RKO (cell line): ENCODE data around the gene DIAPH2.
"Not testable (repeated sequence)": the region's sequence is repeated elsewhere in the genome, so short reads cannot be mapped to it uniquely, and the experiment has no call there.

ENCODE experiments used
- DNase-seq: peaks from one replicate; pipeline ENCODE4 v3.0.0-alpha.2; 2016; ENCODE audit warnings: low spot score

Gene DIAPH2

DNA sequence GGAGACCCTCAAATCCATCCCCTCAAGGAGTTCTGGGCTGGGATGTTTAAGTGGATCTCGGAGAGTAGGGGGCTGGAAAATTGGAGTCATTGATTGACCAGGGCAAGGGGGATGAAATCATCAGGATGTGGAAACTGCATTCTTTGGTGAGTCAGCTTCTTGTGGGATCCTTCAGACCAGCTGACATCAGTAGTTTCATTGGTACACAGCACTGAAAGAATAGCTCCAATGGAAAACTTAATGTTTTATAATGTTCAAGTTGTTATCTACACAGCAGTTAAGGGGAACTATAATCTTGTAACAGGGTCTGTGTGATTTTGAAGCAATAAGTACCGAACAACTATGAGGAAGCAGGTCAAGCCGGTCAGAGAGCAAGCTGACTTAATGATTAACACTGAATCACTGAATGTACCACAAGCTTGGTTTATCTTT lies 705.1 kb downstream of the DIAPH2 start:
- DNase-seq = peak; percentile 76

DNA sequence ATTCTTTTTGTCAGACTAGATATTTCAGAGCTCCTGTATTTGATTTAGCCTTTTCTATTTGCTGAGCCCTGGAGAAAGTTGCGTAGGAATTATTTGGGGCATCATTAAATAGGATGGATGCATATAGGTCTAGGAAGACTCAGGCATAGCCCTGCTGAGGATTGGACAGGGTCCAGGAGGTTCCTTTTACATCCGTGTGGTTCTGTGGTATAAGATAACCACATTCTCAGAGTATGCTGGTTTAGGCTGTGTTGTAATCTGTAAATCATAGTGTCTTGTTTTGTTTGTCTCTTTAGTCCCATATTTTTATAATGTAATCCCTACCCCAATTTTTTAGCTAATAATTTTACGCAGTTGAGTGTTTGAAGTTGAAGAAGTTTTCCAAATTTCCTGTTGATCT lies 712.7 kb downstream of the DIAPH2 start:
- DNase-seq = no peak

DNA sequence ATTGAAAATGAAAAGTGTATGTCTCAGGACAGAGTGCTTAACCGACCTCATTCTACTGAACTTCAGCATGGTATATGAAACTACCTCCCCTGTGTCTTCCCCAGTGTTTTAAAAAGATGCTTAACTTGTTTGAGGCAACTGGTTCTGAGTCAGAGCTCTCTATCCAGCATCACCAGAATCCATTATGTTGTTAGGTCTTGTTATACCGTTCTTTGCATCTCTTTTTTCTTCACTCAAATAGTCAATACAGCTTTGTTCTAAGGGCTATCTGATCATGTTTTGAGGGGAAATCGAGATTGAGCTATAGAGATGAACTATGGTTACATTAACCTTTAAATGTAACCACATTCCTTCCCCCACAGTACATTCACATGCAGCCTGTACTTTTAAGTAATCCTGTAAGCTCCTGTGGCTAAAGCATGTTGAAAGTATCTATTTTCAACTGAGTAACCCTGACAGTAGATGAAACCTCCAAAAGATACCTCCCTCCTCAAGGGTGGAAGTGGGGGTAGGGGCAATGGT lies 713.4 kb downstream of the DIAPH2 start:
- DNase-seq = no peak

DNA sequence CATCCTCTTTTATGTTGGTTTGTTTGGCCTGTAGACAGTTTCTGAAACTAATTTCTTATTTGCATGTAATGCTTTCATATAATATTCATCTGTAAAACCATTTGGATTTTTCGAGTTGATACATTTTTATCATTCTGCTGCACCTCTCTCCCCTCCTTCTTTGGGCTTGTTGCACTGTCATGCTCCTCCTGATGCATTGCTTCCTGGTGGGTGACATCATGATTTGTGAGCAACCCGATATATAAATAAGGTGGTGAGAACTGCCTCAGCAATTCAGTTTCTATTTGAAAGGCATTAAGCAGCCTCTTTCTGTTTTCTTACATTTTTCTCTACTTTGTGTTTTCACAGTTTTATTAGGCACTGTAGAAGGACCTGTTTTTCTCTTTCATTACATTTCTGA lies 714.8 kb downstream of the DIAPH2 start:
- peak; percentile 64 for DNase-seq

DNA sequence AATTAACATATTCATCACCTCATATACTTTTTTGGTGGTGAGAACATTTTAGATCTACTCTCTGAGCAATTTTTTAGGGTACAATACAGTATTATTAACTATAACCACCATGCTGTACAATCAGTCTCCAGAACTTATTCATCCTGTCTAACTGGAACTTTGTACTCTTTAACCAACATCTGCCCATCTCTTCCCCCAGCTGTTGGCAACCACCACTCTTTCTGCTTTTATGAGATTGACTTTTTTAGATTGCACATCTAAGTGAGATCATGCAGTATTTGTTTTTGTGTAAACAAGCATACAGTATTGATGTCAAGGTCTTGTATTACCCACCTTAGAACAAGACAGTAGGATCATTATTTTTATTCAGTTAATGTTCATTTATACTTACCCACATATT lies 715.9 kb downstream of the DIAPH2 start:
- no peak for DNase-seq

DNA sequence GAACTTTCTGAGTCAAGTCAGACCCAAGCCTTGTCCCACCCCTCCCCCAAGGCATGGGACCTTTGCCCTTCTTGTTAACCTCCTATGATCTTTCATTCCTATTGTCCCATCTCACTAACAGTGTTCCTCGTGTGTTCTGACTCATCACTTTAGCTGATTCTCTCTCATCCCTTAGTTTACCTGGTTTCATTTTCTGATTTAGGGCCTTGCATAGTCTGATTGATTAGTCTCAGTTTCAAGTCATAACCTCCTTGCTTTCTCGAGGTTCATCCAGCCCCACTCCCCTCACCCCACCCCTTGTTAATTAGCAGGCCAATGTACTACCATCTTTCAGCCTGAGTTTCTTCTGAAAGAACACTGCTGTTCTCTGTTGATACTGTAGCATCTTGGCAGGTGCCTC lies 716.5 kb downstream of the DIAPH2 start:
- no peak for DNase-seq

DNA sequence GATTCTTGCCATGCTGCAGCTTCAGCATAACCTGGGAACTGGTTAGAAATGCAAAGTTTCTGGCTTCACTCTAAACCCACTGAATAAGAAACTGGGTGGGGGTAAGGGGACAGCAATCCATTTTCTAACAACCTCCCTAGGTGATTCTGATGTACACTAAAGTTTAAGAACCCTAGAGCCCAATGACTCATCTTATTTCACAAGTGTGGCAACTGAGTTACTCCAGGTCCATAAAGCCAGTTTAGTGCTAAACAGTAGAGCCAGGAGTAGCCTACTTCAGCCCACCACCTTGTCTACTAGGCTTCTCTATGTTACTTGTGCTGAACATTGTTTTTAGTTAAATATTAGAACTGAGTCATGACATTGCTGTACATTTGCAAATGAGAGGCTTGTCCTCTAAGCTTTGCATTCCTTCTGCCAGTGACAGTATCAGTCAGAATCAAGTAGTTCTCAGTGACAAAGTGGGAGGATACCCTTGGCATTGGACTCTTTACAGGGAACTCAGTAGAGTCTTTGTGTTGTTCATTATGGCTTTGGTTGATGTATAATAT lies 717.0 kb downstream of the DIAPH2 start:
- DNase-seq = no peak

DNA sequence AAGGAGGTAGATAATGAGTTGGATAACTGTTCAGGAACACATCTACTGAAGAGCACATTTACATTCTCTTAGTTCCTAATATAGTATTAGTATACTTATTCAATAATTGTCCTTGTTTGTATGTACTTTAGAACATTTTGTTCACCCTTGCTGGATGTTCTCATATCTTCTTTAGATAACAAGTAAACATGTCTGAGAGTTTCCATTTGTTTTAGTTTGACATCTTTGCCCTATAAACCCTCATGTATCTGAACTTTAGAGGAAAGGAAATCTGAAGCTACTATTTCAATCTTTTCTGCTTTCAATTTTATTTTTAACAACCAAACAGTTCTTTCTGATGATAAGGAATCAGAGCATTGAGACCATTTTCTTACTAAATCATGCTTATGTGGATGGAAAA lies 717.7 kb downstream of the DIAPH2 start:
- no peak for DNase-seq

DNA sequence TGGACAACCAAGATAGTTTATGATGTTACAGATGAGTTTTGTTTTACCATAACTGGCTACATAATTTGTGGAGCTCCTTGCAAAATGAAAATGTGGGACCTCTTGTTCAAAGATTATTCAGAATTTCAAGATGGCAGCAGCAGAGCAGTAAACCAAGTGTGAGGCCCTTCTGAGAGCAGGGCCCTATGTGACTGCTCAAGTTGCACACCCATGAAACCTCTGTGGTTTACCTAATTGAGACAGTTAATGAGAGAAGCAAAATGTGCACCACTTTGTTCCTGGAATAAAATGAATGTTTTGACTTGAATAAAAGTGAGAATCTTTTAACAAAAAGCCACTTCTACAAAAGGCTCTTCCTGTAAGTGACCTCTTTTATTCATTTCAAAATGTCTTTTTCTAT lies 718.3 kb downstream of the DIAPH2 start:
- no peak for DNase-seq

DNA sequence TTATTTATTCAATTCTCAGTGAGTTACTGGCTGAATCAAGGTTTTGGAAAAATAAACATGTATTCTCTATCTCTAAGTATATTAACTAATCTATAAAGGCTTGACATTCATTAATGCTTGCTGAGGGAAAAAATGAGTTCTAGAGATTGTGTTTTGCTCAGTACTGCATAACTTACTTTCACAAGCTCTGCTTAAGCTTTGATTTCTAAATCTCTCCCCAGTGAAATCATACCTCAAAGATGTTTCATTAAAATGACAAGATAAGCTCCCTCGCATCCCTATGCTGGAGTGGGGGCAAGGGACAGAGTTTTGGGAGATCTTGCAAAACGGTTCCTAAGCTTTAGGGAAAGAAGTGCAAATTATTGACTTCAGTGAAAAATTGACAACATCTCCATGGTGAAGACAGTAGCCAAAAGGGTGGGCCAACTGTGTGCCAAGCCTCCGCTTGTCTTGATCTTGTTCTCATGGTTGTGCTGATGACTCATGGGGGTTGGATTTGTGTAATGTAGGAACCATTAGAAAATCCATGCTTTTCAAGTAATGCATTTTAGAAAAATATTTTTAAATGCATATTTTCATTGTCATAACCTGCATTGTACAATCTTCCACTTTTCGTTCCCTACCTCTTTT lies 720.5 kb downstream of the DIAPH2 start:
- no peak for DNase-seq

DNA sequence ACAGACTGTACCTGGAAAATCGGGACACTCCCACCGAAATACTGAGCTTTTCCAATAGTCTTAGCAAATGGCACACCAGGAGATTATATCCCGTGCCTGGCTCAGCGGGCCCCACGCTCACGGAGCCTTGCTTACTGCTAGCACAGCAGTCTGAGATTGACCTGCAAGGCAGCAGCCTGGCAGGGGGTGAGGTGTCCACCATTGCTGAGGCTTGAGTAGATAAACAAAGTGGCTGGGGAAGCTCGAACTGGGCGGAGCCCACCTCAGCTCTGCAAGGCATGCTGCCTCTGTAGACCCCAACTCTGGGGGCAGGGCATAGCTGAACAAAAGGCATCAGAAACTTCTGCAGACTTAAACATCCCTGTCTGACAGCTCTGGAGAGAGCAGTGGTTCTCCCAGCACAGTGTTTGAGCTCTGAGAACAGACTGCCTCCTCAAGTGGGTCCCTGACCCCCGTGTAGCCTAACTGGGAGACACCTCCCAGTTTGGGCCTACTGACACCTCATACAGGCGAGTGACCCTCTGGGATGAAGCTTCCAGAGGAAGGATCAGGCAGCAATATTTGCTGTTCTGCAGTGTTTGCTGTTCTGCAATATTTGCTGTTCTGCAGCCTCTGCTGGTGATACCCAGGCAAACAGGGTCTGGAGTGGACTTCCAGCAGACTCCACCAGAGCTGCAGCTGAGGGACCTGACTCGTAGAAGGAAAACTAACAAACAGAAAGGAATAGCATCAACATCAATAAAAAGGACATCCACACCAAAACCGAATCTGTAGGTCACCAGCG lies 725.2 kb downstream of the DIAPH2 start:
- DNase-seq = not testable (repeated sequence)

DNA sequence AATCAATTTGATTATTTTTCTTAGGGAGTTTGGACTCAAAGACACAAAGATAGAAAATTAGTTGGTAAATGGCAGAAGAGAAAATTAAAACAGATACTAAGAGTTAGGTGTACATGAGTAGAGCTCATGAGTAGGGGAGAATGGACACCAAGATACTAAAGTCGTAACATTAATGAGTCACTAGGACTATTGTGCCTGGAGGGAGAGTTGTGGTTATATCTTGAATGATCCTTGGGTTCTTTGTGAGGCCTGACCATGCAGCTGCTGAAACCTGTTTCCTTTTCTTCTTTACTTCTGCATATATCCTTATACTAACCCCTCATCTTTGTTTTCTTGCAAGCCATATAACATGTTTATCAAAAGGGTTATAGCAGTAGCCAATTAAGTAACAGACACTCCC lies 731.8 kb downstream of the DIAPH2 start:
- no peak for DNase-seq

DNA sequence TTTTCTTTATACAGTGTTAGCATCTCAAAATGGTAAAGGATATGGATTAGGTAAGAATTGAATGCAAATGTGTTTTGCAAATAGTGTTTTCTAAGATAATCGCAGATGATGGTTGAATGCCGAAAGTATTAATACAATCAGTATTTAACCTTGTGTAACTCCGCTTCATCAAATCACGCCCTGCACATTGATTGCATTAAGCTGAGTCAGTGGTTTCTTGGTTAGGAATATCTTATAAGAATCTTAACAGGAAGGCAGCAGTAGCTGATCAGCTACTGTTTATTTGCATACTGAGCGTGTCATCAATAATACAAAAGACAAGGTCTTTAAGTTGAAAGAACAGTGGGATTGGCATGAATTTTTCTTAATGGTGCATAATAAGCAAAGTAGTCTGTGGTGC lies 744.5 kb downstream of the DIAPH2 start:
- DNase-seq = no peak

DNA sequence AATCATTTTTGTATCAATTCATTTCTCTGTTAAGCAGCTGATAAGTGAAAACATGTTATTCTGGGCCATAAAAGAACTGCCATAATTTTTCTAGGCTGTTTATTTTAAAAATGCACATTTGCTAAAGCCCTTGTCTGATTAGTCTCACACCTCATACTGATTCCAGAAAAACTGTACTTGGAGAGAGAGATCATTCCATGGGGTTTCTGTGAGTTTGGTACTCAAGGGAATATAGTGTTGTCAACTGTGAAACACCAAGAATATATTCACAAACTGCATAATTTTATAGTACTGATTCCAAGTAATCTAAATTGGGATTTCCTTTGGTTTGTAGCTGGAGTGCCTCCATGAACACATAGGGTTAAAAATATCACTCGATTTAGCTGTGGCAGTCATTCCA lies 746.6 kb downstream of the DIAPH2 start:
- no peak for DNase-seq

DNA sequence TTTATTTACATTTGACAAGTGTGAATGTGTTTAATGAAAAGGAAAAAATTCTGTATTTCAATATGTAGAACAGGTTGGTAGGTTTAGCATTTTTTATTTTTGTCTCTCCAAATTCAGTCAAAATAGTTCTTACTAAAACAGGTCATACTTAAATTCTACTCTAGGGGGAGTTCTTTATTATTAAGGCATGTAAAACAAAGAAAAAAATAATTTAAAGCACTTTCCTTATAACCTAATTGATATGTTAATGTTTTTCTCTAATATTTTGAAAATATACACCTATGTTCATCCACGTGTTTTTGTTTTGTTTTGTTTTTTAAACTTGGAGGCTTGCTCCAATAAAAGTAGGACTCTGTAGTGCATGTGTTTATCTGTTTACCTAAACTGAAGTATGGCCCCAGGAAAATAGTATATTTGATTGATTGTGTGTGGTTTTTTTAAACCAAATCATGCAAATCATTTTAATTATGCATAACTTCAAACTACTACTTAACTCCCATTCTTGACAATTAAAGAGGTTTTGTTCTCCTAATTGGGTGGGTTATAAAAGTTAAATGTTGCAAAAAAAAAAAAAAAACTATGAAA lies 761.7 kb downstream of the DIAPH2 start:
- peak; percentile 30 for DNase-seq

DNA sequence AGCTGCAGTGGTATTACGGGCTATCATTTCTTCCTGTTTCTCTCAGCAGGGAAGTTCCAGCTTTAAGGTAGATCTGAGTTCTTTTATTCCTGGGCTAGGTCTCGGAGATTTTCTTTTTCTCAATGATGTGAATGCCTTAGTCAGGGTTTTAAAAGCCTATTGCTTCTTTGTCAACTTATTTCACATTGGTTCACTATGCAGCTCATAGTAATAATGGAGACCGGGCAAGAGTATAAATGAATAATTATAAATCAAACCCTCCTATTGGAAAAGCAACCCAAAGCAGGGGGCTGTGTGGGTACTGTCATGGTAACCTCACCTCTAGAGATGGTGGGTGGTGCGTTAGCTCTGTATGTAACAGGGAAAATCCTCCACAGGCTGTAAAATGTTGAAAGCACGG lies 762.7 kb downstream of the DIAPH2 start:
- no peak for DNase-seq

DNA sequence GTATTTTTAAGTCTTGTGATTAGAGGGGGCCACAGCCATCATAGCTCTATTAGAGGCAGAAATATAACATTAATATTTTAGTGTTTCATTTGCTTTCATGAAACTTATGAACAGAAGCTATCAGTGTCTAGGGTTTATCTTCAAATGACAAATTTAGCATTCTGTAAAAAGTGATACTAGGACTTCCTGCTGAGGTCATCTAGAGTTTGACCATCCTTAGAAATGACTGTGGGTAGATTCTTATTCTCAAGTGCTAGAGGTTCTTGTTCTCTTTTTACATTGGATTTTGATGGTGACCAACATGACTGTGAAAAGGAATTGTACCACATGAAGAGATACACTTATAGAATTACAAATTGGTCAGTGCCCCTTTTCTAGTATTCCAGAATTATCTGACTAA lies 767.6 kb downstream of the DIAPH2 start:
- DNase-seq = no peak

DNA sequence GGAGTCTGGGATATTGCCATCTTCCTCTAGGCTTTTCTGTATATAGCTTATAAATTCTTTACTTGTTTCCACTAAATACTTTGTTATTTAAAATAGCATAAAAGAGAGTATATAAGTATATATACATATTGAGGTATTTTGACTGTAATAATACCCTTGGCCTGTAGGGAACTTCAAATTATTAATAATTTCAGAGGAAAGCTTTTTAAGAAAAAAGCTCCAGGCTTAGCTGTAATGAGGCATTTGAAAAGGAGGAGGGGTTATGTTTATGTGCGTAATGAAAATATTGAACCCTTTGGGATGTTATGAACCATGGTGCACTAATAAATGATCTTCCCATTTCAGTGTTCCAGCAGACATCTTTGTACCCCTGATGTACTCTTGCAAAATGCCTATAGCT lies 777.1 kb downstream of the DIAPH2 start:
- DNase-seq = no peak

DNA sequence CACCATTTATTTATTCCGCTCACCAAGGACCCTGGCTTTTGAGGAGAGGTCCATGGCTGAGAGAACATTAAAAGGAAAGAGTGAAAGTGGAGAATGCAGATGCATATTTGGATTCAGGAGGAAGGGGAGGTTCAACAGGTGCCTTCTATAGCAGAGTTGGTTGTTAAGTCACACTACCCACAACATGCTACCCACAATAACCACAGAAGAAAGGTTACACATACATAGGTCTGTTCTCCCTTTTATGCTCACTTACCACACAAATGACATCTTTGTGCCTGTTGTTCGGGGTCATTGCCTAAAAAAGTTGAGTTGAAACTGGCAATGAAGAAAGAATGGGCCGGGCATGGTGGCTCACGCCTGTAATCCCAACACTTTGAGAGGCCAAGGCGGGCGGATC lies 786.4 kb downstream of the DIAPH2 start:
- no peak for DNase-seq

DNA sequence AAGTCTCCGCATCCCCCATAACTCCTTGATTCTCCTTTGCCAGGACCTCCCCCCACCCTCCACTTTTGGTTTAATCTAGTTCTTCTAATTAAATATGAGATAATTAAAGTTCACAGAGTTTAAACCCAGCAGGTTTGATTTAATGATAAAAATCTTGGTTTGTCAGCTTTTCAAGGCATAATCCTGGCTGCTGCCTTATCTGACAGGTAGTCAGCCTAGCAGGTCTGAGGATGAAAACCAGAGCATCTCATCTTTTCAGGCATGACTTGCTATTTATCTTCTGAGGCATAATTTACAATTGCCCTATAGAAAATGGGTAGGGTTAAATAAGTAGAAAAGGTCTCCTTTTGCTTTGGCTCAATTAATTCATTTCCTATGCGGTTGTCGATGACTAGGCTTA lies 790.3 kb downstream of the DIAPH2 start:
- no peak for DNase-seq

DNA sequence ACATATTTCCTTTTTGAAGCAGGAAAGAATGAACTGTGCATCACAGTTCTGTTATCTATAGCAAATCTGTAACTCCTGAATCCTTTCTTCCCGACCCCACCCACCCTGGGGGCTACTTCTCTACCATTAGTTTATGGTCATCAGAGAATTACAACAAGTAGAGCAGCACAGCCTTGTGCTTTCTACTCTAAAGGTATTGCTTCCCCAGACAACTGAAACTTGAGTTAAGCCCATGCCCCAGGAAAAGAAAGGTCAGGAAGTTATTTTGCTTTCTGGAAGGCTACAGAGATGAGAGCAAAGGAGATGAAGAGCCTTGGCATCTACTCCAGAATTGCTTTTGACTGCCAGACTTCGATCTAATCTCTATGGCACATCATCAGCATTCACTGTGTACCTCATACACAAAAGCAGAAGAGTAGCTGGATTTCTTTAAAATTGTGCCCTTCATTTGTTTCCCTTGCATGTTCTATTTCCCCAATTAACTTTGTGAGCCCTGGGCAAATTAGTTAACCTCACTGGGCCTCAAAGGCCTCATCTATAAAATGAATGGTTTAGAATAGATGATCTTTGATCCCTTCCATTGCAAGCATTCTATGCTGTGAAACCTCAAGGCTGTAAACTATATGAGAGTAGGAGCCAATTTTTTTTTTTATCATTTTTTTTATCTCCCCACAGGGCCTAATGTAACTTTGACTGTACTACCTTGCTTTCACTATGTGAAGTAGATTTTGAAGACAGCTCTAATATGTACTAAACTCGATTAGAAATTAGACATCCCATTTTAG lies 794.7 kb downstream of the DIAPH2 start:
- no peak for DNase-seq

DNA sequence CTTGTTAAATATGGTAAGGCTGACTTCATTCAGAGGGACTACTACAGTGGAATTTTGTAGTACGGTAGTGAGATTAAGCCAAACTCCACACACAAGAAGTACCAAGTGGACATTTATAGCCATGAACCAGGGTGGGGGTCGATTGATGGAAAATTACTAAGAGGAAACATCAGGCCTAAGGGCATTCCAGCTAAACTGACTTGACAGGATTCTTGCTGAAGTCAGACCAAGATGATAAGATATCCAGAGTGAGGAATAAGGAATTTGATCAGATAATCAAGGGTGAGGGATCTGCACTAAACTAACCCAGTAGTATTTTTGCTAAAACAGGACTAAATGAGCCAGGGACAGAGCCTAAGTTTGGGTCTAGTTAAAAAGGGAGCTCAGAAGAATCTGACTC lies 796.6 kb downstream of the DIAPH2 start:
- no peak for DNase-seq
